ENCODE measurements around the gene ADAMTS17.

GRCh38 chr15:100353449-100353848, 11.7 kb upstream of the ADAMTS17 start:
- TF ChIP-seq CTCF (IDR thresholded peaks at IDR 0.05) = no peak
- no peak for TF ChIP-seq EZH2 (IDR thresholded peaks at IDR 0.05)

Measured in neural progenitor cell (in vitro differentiated cells).